Stimulated activated CD8-positive, alpha-beta memory T cell treated with anti-CD3 and anti-CD28 coated beads, Interleukin-7, amount 100 ng/mL, for 1 hour (primary cell): ENCODE measurements around the gene MFGE8.

Experiments used
- DNase-seq, 2 donors: peaks; one replicate each; pipeline ENCODE4 v3.0.0-alpha.2; 2020; ENCODE audit warnings: low read depth in 2 of 2

Gene MFGE8

GRCh38 chr15:88872106-88872505, 41.1 kb downstream of the MFGE8 start:
- no peak for DNase-seq

GRCh38 chr15:88871313-88871712, 41.9 kb downstream of the MFGE8 start:
- no peak for DNase-seq

GRCh38 chr15:88866295-88866881, 46.8 kb downstream of the MFGE8 start:
- no peak for DNase-seq

GRCh38 chr15:88865498-88866099, 47.6 kb downstream of the MFGE8 start:
- no peak for DNase-seq

- DNase-seq, result no peak
These were observed 48.2 kb downstream of the MFGE8 start for GRCh38 chr15:88864861-88865497.

GRCh38 chr15:88863412-88863811, 49.8 kb downstream of the MFGE8 start:
- DNase-seq, result no peak

GRCh38 chr15:88860212-88860611, 53.0 kb downstream of the MFGE8 start:
- no peak for DNase-seq

GRCh38 chr15:88859550-88859949, 53.6 kb downstream of the MFGE8 start:
- no peak for DNase-seq

GRCh38 chr15:88858934-88859333, 54.2 kb downstream of the MFGE8 start:
- no peak for DNase-seq

GRCh38 chr15:88852476-88852875, 60.7 kb downstream of the MFGE8 start:
- DNase-seq, result no peak

- DNase-seq, result no peak
These were observed 63.7 kb downstream of the MFGE8 start for GRCh38 chr15:88849376-88850072.
